Measurements from ENCODE around the gene MTRR.

MTRR gene

GRCh38 chr5:7855611-7856010, 13.3 kb upstream of the MTRR start:
- DNase-seq, result no peak

DNA sequence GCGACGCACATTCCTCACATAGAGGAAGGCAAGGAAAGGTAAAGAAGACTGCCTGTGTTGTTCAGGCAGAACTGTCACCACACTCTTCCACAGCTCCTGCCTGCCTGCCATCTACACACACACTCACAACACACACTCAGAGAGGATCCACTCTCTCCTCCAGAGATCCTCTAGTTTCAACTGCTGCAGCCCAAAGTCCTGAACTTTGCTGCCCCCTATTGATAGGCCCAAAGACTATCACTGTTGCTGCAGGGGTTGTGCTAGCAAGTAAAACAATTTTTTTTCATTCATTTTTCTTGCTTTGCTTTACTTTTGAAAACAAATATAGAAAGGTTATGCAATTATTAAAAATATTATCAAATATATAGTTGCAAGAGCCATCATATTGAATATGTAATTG, 12.1 kb upstream of the MTRR start:
- Histone ChIP-seq H3K9me3 (ENCODE audit: control extremely low read depth in 1 of 5, control insufficient read depth in 4 of 5, insufficient read depth in 2 of 5, low read depth in 1 of 5, low read length in 4 of 5) (no peaks in the 10 kb centered on the region), H3K36me3 (ENCODE audit: control insufficient read depth in 4 of 4, insufficient read depth in 4 of 4, low read length in 3 of 4) (peaks cover 4 to 28% (median 16%) of the 10 kb centered on the region in 4 experiments), H3K4me3 (ENCODE audit: control insufficient read depth in 1 of 7, extremely low read depth in 1 of 7, insufficient read depth in 4 of 7, low read depth in 2 of 7, low read length in 6 of 7) (no peak overlapping the region), H3K27ac (ENCODE audit: insufficient read depth in 1 of 2, low read depth in 1 of 2, low read length in 2 of 2, poor library complexity in 1 of 2, severe bottlenecking in 2 of 2) (no peak overlapping the region), H3K27me3 (replicated peaks in 2 of 5; ENCODE audit: control insufficient read depth in 4 of 5, insufficient read depth in 5 of 5, low read length in 4 of 5) (peaks cover 0 to 3% (median 0%) of the 10 kb centered on the region in 5 experiments), H3K4me1 (ENCODE audit: control extremely low read depth in 1 of 4, control insufficient read depth in 4 of 4, insufficient read depth in 4 of 4, low read length in 3 of 4) (peaks cover 3 to 15% (median 13%) of the 10 kb centered on the region in 4 experiments)
- peak; percentile 53 to 80 (median 76) for DNase-seq
- POLR2A ChIA-PET, result interaction anchor here (0.6 kb wide), 1 partner anchor 11 kb away, joined by 3 read pairs; no protein-coding TSS in a partner anchor
- CTCF ChIA-PET, result interaction anchor here (0.5 to 2.8 kb wide), 9 partner anchors 10 to 868 kb away, joined by 3 to 9 read pairs (median 4); partner anchors contain the start of genes FASTKD3 and MTRR
- WGBS (ENCODE audit: insufficient coverage), result no CpG with 5 or more reads among the region's 2 CpGs

More at GRCh38 chr5:7855611-7856010, 13.3 kb upstream of the MTRR start:
- H3K27ac ChIP-seq (ENCODE audit: insufficient read depth in 1 of 2, low read depth in 1 of 2, low read length in 2 of 2, poor library complexity in 1 of 2, severe bottlenecking in 2 of 2), result no peak overlapping the region
- peaks cover 3 to 21% (median 18%) of the 10 kb centered on the region in 4 experiments for H3K4me1 ChIP-seq (ENCODE audit: control extremely low read depth in 1 of 4, control insufficient read depth in 4 of 4, insufficient read depth in 4 of 4, low read length in 3 of 4)
- peaks cover 0 to 8% (median 3%) of the 10 kb centered on the region in 5 experiments for H3K27me3 ChIP-seq (replicated peaks in 2 of 5; ENCODE audit: control insufficient read depth in 4 of 5, insufficient read depth in 5 of 5, low read length in 4 of 5)
- no peak overlapping the region for H3K4me3 ChIP-seq (ENCODE audit: control insufficient read depth in 1 of 7, extremely low read depth in 1 of 7, insufficient read depth in 4 of 7, low read depth in 2 of 7, low read length in 6 of 7)
- ChIA-PET POLR2A (no interaction called here), CTCF (interaction anchor here (0.9 to 2.8 kb wide), 5 partner anchors 9 to 109 kb away, joined by 3 to 9 read pairs (median 4); no protein-coding TSS in a partner anchor)
- peaks cover 0 to 19% (median 11%) of the 10 kb centered on the region in 4 experiments for H3K36me3 ChIP-seq (ENCODE audit: control insufficient read depth in 4 of 4, insufficient read depth in 4 of 4, low read length in 3 of 4)
- WGBS (ENCODE audit: insufficient coverage), result 89% methylated on average over 2 of the region's 3 CpGs
- no peaks in the 10 kb centered on the region for H3K9me3 ChIP-seq (ENCODE audit: control extremely low read depth in 1 of 5, control insufficient read depth in 4 of 5, insufficient read depth in 2 of 5, low read depth in 1 of 5, low read length in 4 of 5)

GRCh38 chr5:7857361-7857760, 11.6 kb upstream of the MTRR start:
- DNase-seq, result no peak
- 79% methylated on average over 5 of the region's 5 CpGs for WGBS (ENCODE audit: insufficient coverage)
- CTCF ChIA-PET, result interaction anchor here (1.0 to 2.8 kb wide), 8 partner anchors 11 to 598 kb away, joined by 3 to 9 read pairs (median 4); partner anchors contain the start of genes FASTKD3 and MTRR
- H3K27ac ChIP-seq (ENCODE audit: insufficient read depth in 1 of 2, low read depth in 1 of 2, low read length in 2 of 2, poor library complexity in 1 of 2, severe bottlenecking in 2 of 2), result no peak overlapping the region
- H3K4me3 ChIP-seq (ENCODE audit: control insufficient read depth in 1 of 7, extremely low read depth in 1 of 7, insufficient read depth in 4 of 7, low read depth in 2 of 7, low read length in 6 of 7), result no peak overlapping the region
- H3K27me3 ChIP-seq (replicated peaks in 2 of 5; ENCODE audit: control insufficient read depth in 4 of 5, insufficient read depth in 5 of 5, low read length in 4 of 5), result peaks cover 0 to 3% (median 0%) of the 10 kb centered on the region in 5 experiments
- peaks cover 3 to 15% (median 13%) of the 10 kb centered on the region in 4 experiments for H3K4me1 ChIP-seq (ENCODE audit: control extremely low read depth in 1 of 4, control insufficient read depth in 4 of 4, insufficient read depth in 4 of 4, low read length in 3 of 4)
- peaks cover 6 to 32% (median 20%) of the 10 kb centered on the region in 4 experiments for H3K36me3 ChIP-seq (ENCODE audit: control insufficient read depth in 4 of 4, insufficient read depth in 4 of 4, low read length in 3 of 4)
- POLR2A ChIA-PET, result interaction anchor here (0.6 kb wide), 1 partner anchor 10 kb away, joined by 3 read pairs; no protein-coding TSS in a partner anchor
- H3K9me3 ChIP-seq (ENCODE audit: control extremely low read depth in 1 of 5, control insufficient read depth in 4 of 5, insufficient read depth in 2 of 5, low read depth in 1 of 5, low read length in 4 of 5), result no peaks in the 10 kb centered on the region

GRCh38 chr5:7857926-7858632, 10.9 kb upstream of the MTRR start:
- Histone ChIP-seq H3K36me3 (ENCODE audit: control insufficient read depth in 4 of 4, insufficient read depth in 4 of 4, low read length in 3 of 4) (peaks cover 6 to 39% (median 24%) of the 10 kb centered on the region in 4 experiments), H3K9me3 (ENCODE audit: control extremely low read depth in 1 of 5, control insufficient read depth in 4 of 5, insufficient read depth in 2 of 5, low read depth in 1 of 5, low read length in 4 of 5) (no peaks in the 10 kb centered on the region), H3K4me1 (ENCODE audit: control extremely low read depth in 1 of 4, control insufficient read depth in 4 of 4, insufficient read depth in 4 of 4, low read length in 3 of 4) (peaks cover 3 to 15% (median 13%) of the 10 kb centered on the region in 4 experiments), H3K27me3 (replicated peaks in 2 of 5; ENCODE audit: control insufficient read depth in 4 of 5, insufficient read depth in 5 of 5, low read length in 4 of 5) (peaks cover 0 to 3% (median 0%) of the 10 kb centered on the region in 5 experiments), H3K27ac (ENCODE audit: insufficient read depth in 1 of 2, low read depth in 1 of 2, low read length in 2 of 2, poor library complexity in 1 of 2, severe bottlenecking in 2 of 2) (no peak overlapping the region), H3K4me3 (ENCODE audit: control insufficient read depth in 1 of 7, extremely low read depth in 1 of 7, insufficient read depth in 4 of 7, low read depth in 2 of 7, low read length in 6 of 7) (peak overlapping the region in 1 of 7 experiments; percentile 3)
- CTCF ChIA-PET, result interaction anchor here (0.6 to 2.8 kb wide), 5 partner anchors 10 to 599 kb away, joined by 3 to 9 read pairs (median 6); partner anchors contain the start of genes FASTKD3 and MTRR
- 30% methylated on average over 7 of the region's 9 CpGs for WGBS (ENCODE audit: insufficient coverage)
- POLR2A ChIA-PET, result interaction anchor here (1.0 kb wide), 1 partner anchor 11 kb away, joined by 4 read pairs; the partner anchor contains the start of genes FASTKD3 and MTRR
- DNase-seq, result peak; percentile 32 to 80 (median 75)

- WGBS (ENCODE audit: insufficient coverage), result no CpG with 5 or more reads among the region's 2 CpGs
- Histone ChIP-seq H3K9me3 (ENCODE audit: control extremely low read depth in 1 of 5, control insufficient read depth in 4 of 5, insufficient read depth in 2 of 5, low read depth in 1 of 5, low read length in 4 of 5) (no peaks in the 10 kb centered on the region), H3K27me3 (replicated peaks in 2 of 5; ENCODE audit: control insufficient read depth in 4 of 5, insufficient read depth in 5 of 5, low read length in 4 of 5) (no peaks in the 10 kb centered on the region), H3K36me3 (ENCODE audit: control insufficient read depth in 4 of 4, insufficient read depth in 4 of 4, low read length in 3 of 4) (peaks cover 7 to 24% (median 15%) of the 10 kb centered on the region in 4 experiments), H3K4me1 (ENCODE audit: control extremely low read depth in 1 of 4, control insufficient read depth in 4 of 4, insufficient read depth in 4 of 4, low read length in 3 of 4) (peaks cover 11 to 25% (median 17%) of the 10 kb centered on the region in 4 experiments), H3K27ac (ENCODE audit: insufficient read depth in 1 of 2, low read depth in 1 of 2, low read length in 2 of 2, poor library complexity in 1 of 2, severe bottlenecking in 2 of 2) (no peak overlapping the region), H3K4me3 (ENCODE audit: control insufficient read depth in 1 of 7, extremely low read depth in 1 of 7, insufficient read depth in 4 of 7, low read depth in 2 of 7, low read length in 6 of 7) (no peak overlapping the region)
- no peak for DNase-seq
- POLR2A ChIA-PET, result no interaction called here
- CTCF ChIA-PET, result interaction anchor here (1.2 kb wide), 1 partner anchor 14 kb away, joined by 3 read pairs; no protein-coding TSS in a partner anchor
Measured at GRCh38 chr5:7866196-7866595, 2.8 kb upstream of the MTRR start.

- Histone ChIP-seq H3K36me3 (ENCODE audit: control insufficient read depth in 4 of 4, insufficient read depth in 4 of 4, low read length in 3 of 4) (peaks cover 2 to 24% (median 14%) of the 10 kb centered on the region in 4 experiments), H3K27ac (ENCODE audit: insufficient read depth in 1 of 2, low read depth in 1 of 2, low read length in 2 of 2, poor library complexity in 1 of 2, severe bottlenecking in 2 of 2) (no peak overlapping the region), H3K27me3 (replicated peaks in 2 of 5; ENCODE audit: control insufficient read depth in 4 of 5, insufficient read depth in 5 of 5, low read length in 4 of 5) (no peaks in the 10 kb centered on the region), H3K4me3 (ENCODE audit: control insufficient read depth in 1 of 7, extremely low read depth in 1 of 7, insufficient read depth in 4 of 7, low read depth in 2 of 7, low read length in 6 of 7) (peak overlapping the region in 1 of 7 experiments; percentile 91), H3K4me1 (ENCODE audit: control extremely low read depth in 1 of 4, control insufficient read depth in 4 of 4, insufficient read depth in 4 of 4, low read length in 3 of 4) (peaks cover 11 to 25% (median 17%) of the 10 kb centered on the region in 4 experiments), H3K9me3 (ENCODE audit: control extremely low read depth in 1 of 5, control insufficient read depth in 4 of 5, insufficient read depth in 2 of 5, low read depth in 1 of 5, low read length in 4 of 5) (no peaks in the 10 kb centered on the region)
- 100% methylated on average over 2 of the region's 3 CpGs for WGBS (ENCODE audit: insufficient coverage)
- ChIA-PET POLR2A (interaction anchor here (0.7 kb wide), 1 partner anchor 10 kb away, joined by 3 read pairs; no protein-coding TSS in a partner anchor), CTCF (interaction anchor here (2.5 kb wide), 1 partner anchor 10 kb away, joined by 7 read pairs; no protein-coding TSS in a partner anchor)
- no peak for DNase-seq
Measured at GRCh38 chr5:7867260-7867659, 1.7 kb upstream of the MTRR start.
